Common myeloid progenitor, CD34-positive (primary cell): Measurements from ENCODE around the gene ST6GALNAC1.

ENCODE experiments used
- CTCF ChIA-PET: fragments of 350-600 bp; sonication (Branson Sonifier 250); formaldehyde crosslinking; loops from one replicate; lab custom pipeline; 2021; ENCODE audit warnings: antibody characterized with exemption; lab: Charles Lee
- POLR2A ChIA-PET: fragments of 350-600 bp; sonication (Branson Sonifier 250); formaldehyde crosslinking; loops from one replicate; lab custom pipeline; 2021; ENCODE audit warnings: antibody characterized with exemption; lab: Charles Lee
- DNase-seq, 3 donors: peaks; one replicate each; pipeline versions ENCODE4 v3.0.0 to v3.0.0-alpha.2; 2013
- H3K27ac ChIP-seq, 2 experiments: 1 replicate in 1 of 2; 2 replicates in 1 of 2; pipeline ENCODE4 v1.7.0; 2013; ENCODE audit warnings: inconsistent platforms in 2 of 2, low read length in 2 of 2, mild to moderate bottlenecking in 2 of 2, low read depth in 1 of 2, moderate library complexity in 1 of 2; ENCODE audit not compliant: severe bottlenecking in 2 of 2, insufficient read depth in 1 of 2, poor library complexity in 1 of 2
- H3K27me3 ChIP-seq, 5 experiments: replicated peaks in 2 of 5; 1 replicate in 3 of 5; 2 replicates in 2 of 5; pipeline versions ENCODE4 v1.6.1 to v1.7.0; 2013; ENCODE audit warnings: low read length in 4 of 5, mild to moderate bottlenecking in 2 of 5, moderate library complexity in 2 of 5, inconsistent platforms in 1 of 5; ENCODE audit not compliant: insufficient read depth in 5 of 5, control insufficient read depth in 4 of 5
- H3K36me3 ChIP-seq, 4 experiments: 1 replicate in 2 of 4; 2 replicates in 2 of 4; pipeline versions ENCODE4 v1.6.1 to v1.7.0; 2013; ENCODE audit warnings: low read length in 3 of 4, control low read depth in 1 of 4, mild to moderate bottlenecking in 1 of 4; ENCODE audit not compliant: control insufficient read depth in 4 of 4, insufficient read depth in 4 of 4
- H3K4me1 ChIP-seq, 4 experiments: 1 replicate in 3 of 4; 2 replicates in 1 of 4; pipeline versions ENCODE4 v1.6.1 to v1.7.1; 2013; ENCODE audit warnings: low read length in 3 of 4, mild to moderate bottlenecking in 3 of 4, control low read depth in 1 of 4, inconsistent platforms in 1 of 4, moderate library complexity in 1 of 4; ENCODE audit not compliant: control insufficient read depth in 4 of 4, insufficient read depth in 4 of 4; ENCODE audit errors: control extremely low read depth in 1 of 4
- H3K4me3 ChIP-seq, 7 experiments: 1 replicate in 4 of 7; 2 replicates in 3 of 7; pipeline versions ENCODE4 v1.5.1 to v1.7.0; 2013; ENCODE audit warnings: mild to moderate bottlenecking in 7 of 7, low read length in 6 of 7, moderate library complexity in 6 of 7, inconsistent platforms in 2 of 7, low read depth in 2 of 7, control low read depth in 1 of 7; ENCODE audit not compliant: insufficient read depth in 4 of 7, control insufficient read depth in 1 of 7; ENCODE audit errors: extremely low read depth in 1 of 7
- H3K9me3 ChIP-seq, 5 experiments: 1 replicate in 4 of 5; 2 replicates in 1 of 5; pipeline versions ENCODE4 v1.6.1 to v1.7.1; 2013; ENCODE audit warnings: low read length in 4 of 5, mild to moderate bottlenecking in 2 of 5, inconsistent platforms in 1 of 5, low read depth in 1 of 5, moderate library complexity in 1 of 5; ENCODE audit not compliant: control insufficient read depth in 4 of 5, insufficient read depth in 2 of 5; ENCODE audit errors: control extremely low read depth in 1 of 5
- WGBS: methylation state at CpG from one replicate; pipeline ENCODE4 v1.1.5; 2013; ENCODE audit not compliant: insufficient coverage; 5-methylcytosine and 5-hydroxymethylcytosine counted together

ST6GALNAC1 gene

DNA sequence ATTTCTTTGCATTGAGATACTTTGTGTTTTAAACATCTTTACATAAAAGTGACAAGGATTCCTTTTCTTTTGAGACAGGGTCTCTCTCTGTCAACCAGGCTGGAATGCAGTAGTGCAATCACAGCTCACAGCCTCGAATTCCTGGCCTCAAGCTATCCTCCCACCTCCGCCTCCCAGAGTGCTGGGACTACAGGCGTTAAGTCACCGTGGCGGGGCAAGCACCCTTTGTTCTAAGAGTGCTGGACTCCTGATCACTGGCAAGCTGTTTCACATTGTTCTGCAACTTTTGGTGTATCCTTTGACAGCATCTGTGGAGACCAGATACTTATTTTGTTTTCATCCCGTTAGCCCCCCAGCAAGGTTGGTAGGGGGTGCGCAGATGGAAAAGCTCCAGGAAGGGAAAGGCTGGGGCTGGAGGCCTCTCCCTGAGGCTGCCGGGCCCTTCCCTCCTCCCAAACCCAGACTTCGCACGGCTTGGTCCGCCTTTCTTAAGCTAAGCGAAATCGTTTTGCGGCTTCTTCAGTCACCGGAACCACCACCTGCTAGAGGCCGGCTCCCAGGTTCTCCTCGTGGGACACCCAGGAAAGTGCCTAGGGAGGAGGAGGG, 59.0 kb downstream of the ST6GALNAC1 start:
- H3K27ac ChIP-seq: no peak overlapping the region
- H3K27me3 ChIP-seq: peaks cover 13 to 56% (median 25%) of the 10 kb centered on the region in 5 experiments
- no peaks in the 10 kb centered on the region for H3K36me3 ChIP-seq
- POLR2A ChIA-PET: interaction anchor here (1.2 kb wide), 1 partner anchor 9 kb away, joined by 4 read pairs; no protein-coding TSS in a partner anchor
- DNase-seq: peak in 1 of 3 donors; percentile 36
- CTCF ChIA-PET: interaction anchor here (0.8 to 6.2 kb wide), 10 partner anchors 12 to 64 kb away, joined by 3 to 50 read pairs (median 4); no protein-coding TSS in a partner anchor
- peaks cover 0 to 26% (median 21%) of the 10 kb centered on the region in 4 experiments for H3K4me1 ChIP-seq
- H3K9me3 ChIP-seq: peaks cover 0 to 5% (median 0%) of the 10 kb centered on the region in 5 experiments
- WGBS: 36% methylated on average over 11 of the region's 17 CpGs
- H3K4me3 ChIP-seq: peak overlapping the region; percentile 42 to 78 (median 60)

DNA sequence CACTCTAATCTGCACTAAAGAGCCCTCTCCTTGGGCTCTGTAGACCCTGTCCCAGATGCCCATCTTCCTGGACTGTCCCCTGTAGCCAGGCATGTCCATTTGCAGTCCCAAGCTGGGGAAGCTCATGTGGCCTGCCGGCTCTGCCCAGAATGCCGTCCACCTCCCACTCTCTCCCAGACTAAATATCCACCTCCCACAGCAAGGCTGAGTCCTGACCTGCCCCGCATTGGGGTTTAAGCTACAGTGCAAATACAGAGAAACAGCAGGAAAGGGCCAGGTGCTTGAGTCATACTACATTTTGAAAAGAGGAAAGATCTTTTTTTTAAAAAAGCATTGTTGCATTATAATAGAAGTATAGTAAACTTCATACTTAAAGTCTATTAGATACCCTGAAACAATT, 60.9 kb downstream of the ST6GALNAC1 start:
- Histone ChIP-seq H3K4me3 (no peak overlapping the region), H3K27ac (no peak overlapping the region), H3K4me1 (peaks cover 0 to 30% (median 24%) of the 10 kb centered on the region in 4 experiments), H3K9me3 (no peaks in the 10 kb centered on the region), H3K27me3 (peaks cover 13 to 41% (median 16%) of the 10 kb centered on the region in 5 experiments), H3K36me3 (no peaks in the 10 kb centered on the region)
- no CpG with 5 or more reads among the region's 3 CpGs for WGBS
- POLR2A ChIA-PET: no interaction called here
- no peak for DNase-seq
- CTCF ChIA-PET: interaction anchor here (3.3 to 6.2 kb wide), 3 partner anchors 17 to 59 kb away, joined by 14 to 50 read pairs (median 31); no protein-coding TSS in a partner anchor

DNA sequence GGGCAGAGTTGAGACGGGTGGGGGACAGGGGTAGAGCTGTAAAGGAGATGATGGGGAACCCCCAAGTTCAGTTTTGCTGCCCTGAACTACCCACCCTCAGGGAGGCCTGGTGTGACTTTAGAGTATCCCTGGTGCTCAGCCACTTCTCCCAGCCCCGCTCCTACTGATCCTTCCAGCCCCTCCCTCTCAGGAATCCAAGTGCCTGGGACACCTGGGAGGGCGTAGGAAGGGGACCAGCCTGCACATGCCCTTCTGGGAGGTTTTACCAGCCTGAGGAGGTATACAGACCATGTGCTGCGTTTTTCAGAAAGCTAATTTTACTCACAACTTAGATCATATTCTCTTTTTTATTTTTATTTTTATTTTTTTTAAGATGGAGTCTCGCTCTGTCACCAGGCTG, 62.0 kb downstream of the ST6GALNAC1 start:
- H3K4me3 ChIP-seq: no peak overlapping the region
- DNase-seq: no peak
- 93% methylated on average over 2 of the region's 5 CpGs for WGBS
- peaks cover 0 to 30% (median 18%) of the 10 kb centered on the region in 4 experiments for H3K4me1 ChIP-seq
- ChIA-PET CTCF (interaction anchor here (1.3 to 3.3 kb wide), 3 partner anchors 10 to 43 kb away, joined by 3 to 14 read pairs (median 7); no protein-coding TSS in a partner anchor), POLR2A (no interaction called here)
- H3K36me3 ChIP-seq: no peaks in the 10 kb centered on the region
- no peak overlapping the region for H3K27ac ChIP-seq
- H3K27me3 ChIP-seq: peaks cover 6 to 29% (median 7%) of the 10 kb centered on the region in 5 experiments
- H3K9me3 ChIP-seq: no peaks in the 10 kb centered on the region

DNA sequence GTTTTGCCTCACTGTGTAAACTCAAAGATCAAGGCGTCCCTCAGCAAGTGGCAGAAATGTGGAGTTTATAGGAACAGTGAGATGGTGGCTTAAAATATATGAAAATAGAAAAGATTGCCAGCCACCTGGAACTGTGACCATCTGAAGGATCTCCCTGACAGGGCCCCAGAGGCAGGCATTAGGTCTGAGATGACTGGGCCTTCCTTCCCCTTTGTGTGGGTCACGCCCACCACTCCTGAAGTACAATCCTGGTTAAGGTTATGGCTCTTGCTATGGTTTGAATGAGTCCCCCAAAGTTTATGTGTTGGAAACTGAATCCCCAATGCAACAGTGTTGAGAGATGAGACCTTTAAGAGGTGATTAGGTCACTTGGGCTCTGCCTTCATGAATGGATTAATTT, 64.3 kb downstream of the ST6GALNAC1 start:
- Histone ChIP-seq H3K27me3 (peaks cover 1 to 9% (median 4%) of the 10 kb centered on the region in 5 experiments), H3K4me3 (no peak overlapping the region), H3K9me3 (no peaks in the 10 kb centered on the region), H3K4me1 (peaks cover 0 to 10% (median 3%) of the 10 kb centered on the region in 4 experiments), H3K36me3 (no peaks in the 10 kb centered on the region), H3K27ac (no peak overlapping the region)
- whole genome bisulfite sequencing: 80% methylated on average over 1 of the region's 2 CpGs
- CTCF ChIA-PET: interaction anchor here (1.0 to 4.0 kb wide), 3 partner anchors 13 to 43 kb away, joined by 4 to 28 read pairs (median 14); no protein-coding TSS in a partner anchor
- POLR2A ChIA-PET: no interaction called here
- peak in 2 of 3 donors; percentile 39 to 41 for DNase-seq

DNA sequence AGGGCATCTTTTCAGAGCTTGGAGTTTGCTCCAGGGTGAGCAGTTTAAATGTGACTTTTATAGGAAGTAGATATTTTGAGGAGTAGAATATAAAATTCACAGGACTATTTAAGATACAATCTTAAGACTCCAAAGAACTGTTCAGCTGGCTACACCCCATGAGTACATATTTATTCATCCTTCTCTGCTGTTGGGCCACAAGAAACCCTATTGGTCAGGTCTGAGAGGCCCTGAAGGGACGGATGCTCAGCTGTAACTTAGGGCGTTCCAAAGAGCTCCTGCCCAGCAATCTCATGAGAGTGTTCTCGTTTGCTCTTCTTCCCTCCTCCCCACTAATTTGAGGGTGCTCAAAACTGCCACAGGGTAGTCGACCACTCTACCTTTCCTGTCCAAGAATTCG, 65.2 kb downstream of the ST6GALNAC1 start:
- no peak overlapping the region for H3K27ac ChIP-seq
- POLR2A ChIA-PET: no interaction called here
- no peak overlapping the region for H3K4me3 ChIP-seq

DNA sequence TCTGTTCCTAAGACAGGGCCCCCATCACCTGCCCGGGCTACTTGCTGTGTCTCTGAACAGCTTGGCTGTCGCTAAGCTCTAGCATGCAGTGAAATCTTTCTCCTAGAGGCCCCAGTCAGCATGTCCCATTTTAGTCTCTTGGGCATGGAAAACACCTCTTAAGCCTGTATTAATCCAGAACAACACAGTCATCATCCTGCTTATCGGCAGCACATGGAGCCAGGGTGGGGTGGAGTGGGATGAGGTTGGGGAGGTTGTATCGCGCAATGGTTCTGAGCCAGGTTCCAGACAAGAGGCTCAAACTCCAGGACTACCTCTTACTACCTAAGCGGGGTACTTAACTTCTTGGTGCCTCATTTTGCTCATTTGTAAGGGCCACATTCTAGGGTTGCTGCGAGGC, 65.7 kb downstream of the ST6GALNAC1 start:
- 92% methylated on average over 4 of the region's 7 CpGs for WGBS
- Histone ChIP-seq H3K27ac (no peak overlapping the region), H3K36me3 (no peaks in the 10 kb centered on the region), H3K27me3 (peaks cover 0 to 2% (median 0%) of the 10 kb centered on the region in 5 experiments), H3K4me1 (peaks cover 0 to 10% (median 3%) of the 10 kb centered on the region in 4 experiments), H3K4me3 (no peak overlapping the region), H3K9me3 (no peaks in the 10 kb centered on the region)
- POLR2A ChIA-PET: no interaction called here
- DNase-seq: no peak
- CTCF ChIA-PET: interaction anchor here (1.2 to 4.0 kb wide), 5 partner anchors 11 to 136 kb away, joined by 3 to 28 read pairs (median 5); no protein-coding TSS in a partner anchor

More for the DNA sequence above, 65.2 kb downstream of the ST6GALNAC1 start:
- Histone ChIP-seq H3K36me3 (no peaks in the 10 kb centered on the region), H3K4me1 (peaks cover 0 to 10% (median 3%) of the 10 kb centered on the region in 4 experiments), H3K9me3 (no peaks in the 10 kb centered on the region), H3K27me3 (peaks cover 0 to 2% (median 0%) of the 10 kb centered on the region in 5 experiments)
- CTCF ChIA-PET: interaction anchor here (0.9 to 4.0 kb wide), 6 partner anchors 9 to 136 kb away, joined by 3 to 28 read pairs (median 4); a partner anchor contains a TSS
- WGBS: 100% methylated on average over 4 of the region's 5 CpGs
- no peak for DNase-seq

DNA sequence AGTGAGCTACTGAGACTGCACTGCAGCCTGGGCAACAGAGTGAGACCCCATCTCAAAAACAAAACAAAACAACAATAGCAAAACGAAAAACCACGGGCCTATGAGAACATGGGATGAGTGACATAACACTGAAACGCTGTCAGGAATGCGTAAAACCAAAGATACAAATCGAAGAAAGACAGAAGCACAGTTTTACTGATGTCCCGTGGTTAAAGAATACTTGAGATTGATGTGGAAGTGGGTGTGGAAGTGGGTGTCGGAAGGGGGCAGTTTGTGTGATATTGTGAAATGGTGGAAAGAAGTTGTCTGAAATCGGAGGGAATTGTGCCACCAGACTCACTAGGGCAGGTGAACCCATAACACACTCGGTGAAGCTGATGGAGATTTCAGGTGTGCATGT, 67.4 kb downstream of the ST6GALNAC1 start:
- Histone ChIP-seq H3K36me3 (no peaks in the 10 kb centered on the region), H3K4me3 (no peak overlapping the region), H3K9me3 (no peaks in the 10 kb centered on the region), H3K27ac (no peak overlapping the region), H3K4me1 (peaks cover 0 to 10% (median 3%) of the 10 kb centered on the region in 4 experiments), H3K27me3 (no peaks in the 10 kb centered on the region)
- DNase-seq: no peak
- WGBS: 96% methylated on average over 8 of the region's 9 CpGs
- ChIA-PET POLR2A (interaction anchor here (1.9 kb wide), 1 partner anchor 9 kb away, joined by 4 read pairs; no protein-coding TSS in a partner anchor), CTCF (interaction anchor here (1.2 kb wide), 1 partner anchor 10 kb away, joined by 4 read pairs; no protein-coding TSS in a partner anchor)
